SK-N-SH (cell line): Measurements from ENCODE around the gene FAM20C. TPM values are rescaled to one million over a fixed set of nuclear protein-coding genes. Genes with fewer than 3 reads are reported as not detected.

Experiments used
- CTCF ChIA-PET: fragments of 300-600, 350-600 bp; formaldehyde crosslinking; extraction: SDS; loops from one replicate; lab custom pipeline; 2021; lab: Yijun Ruan, JAX
- POLR2A ChIA-PET: fragments of 350-600 bp; sonication (Branson Sonifier 250); formaldehyde crosslinking; extraction: SDS; loops from one replicate; lab custom pipeline; 2020; ENCODE audit warnings: antibody characterized with exemption, inconsistent platforms; lab: Yijun Ruan, JAX
- DNase-seq: peaks from one replicate; pipeline ENCODE4 v3.0.0; 2012
- H2AFZ ChIP-seq: fragments of 200-600 bp; sonication (generic); 2 replicates; pipeline ENCODE4 v1.8.1; 2016; ENCODE audit warnings: antibody characterized with exemption, mild to moderate bottlenecking, low read depth
- H3F3A ChIP-seq: fragments of 200-600 bp; sonication (generic); replicated peaks from 2 replicates; pipeline ENCODE3; 2016; ENCODE audit warnings: antibody characterized with exemption, mild to moderate bottlenecking; ENCODE audit not compliant: insufficient read depth
- H3K27ac ChIP-seq, 2 experiments: fragments of 200-500 bp in 1 of 2; fragments of 200-600 bp in 1 of 2; sonication (Bioruptor generic) in 1 of 2; sonication (generic), shearing (Covaris generic) in 1 of 2; 2 replicates each; pipeline versions ENCODE4 v1.5.1 to v1.6.1; 2014 to 2016; ENCODE audit warnings: low read depth in 2 of 2, inconsistent platforms in 1 of 2, low read length in 1 of 2, mild to moderate bottlenecking in 1 of 2, mixed read lengths in 1 of 2
- H3K27me3 ChIP-seq: fragments of 200-600 bp; sonication (generic), shearing (Covaris generic); 2 replicates; pipeline ENCODE4 v1.6.1; 2016; ENCODE audit warnings: mixed run types; ENCODE audit not compliant: insufficient read depth
- H3K36me3 ChIP-seq, 2 experiments: fragments of 200-500 bp in 1 of 2; fragments of 200-600 bp in 1 of 2; sonication (Bioruptor generic) in 1 of 2; sonication (generic) in 1 of 2; replicated peaks in 1 of 2; 2 replicates each; pipeline versions ENCODE3 to v1.5.1; 2014 to 2016; ENCODE audit warnings: low read length in 1 of 2, mild to moderate bottlenecking in 1 of 2; ENCODE audit not compliant: insufficient read depth in 2 of 2, control insufficient read depth in 1 of 2
- H3K4me1 ChIP-seq, 2 experiments: fragments of 200-500 bp in 1 of 2; fragments of 200-600 bp in 1 of 2; sonication (Bioruptor generic) in 1 of 2; sonication (generic), shearing (Covaris generic) in 1 of 2; 2 replicates each; pipeline versions ENCODE4 v1.5.1 to v1.6.1; 2014 to 2016; ENCODE audit warnings: low read depth in 1 of 2, low read length in 1 of 2, mixed run types in 1 of 2; ENCODE audit not compliant: insufficient read depth in 2 of 2, control insufficient read depth in 1 of 2
- H3K4me2 ChIP-seq: fragments of 200-600 bp; sonication (generic), shearing (Covaris generic); 2 replicates; pipeline ENCODE4 v1.6.1; 2017; ENCODE audit warnings: mixed run types
- H3K4me3 ChIP-seq, 2 experiments: fragments of 200-500 bp in 1 of 2; fragments of 200-600 bp in 1 of 2; sonication (Bioruptor generic) in 1 of 2; sonication (generic), shearing (Covaris generic) in 1 of 2; 2 replicates each; pipeline versions ENCODE4 v1.5.1 to v1.8.1; 2014 to 2016; ENCODE audit warnings: low read depth in 2 of 2, inconsistent platforms in 1 of 2, low read length in 1 of 2, mild to moderate bottlenecking in 1 of 2, mixed read lengths in 1 of 2, moderate library complexity in 1 of 2
- H3K79me2 ChIP-seq: fragments of 200-600 bp; sonication (generic); 2 replicates; pipeline ENCODE4 v1.8.1; 2017; ENCODE audit warnings: mild to moderate bottlenecking; ENCODE audit not compliant: insufficient read depth
- H3K9ac ChIP-seq: fragments of 200-600 bp; sonication (generic); 2 replicates; pipeline ENCODE4 v1.6.1; 2017; ENCODE audit warnings: mixed run types
- H3K9me2 ChIP-seq: fragments of 200-600 bp; sonication (generic); 2 replicates; pipeline ENCODE4 v1.6.1; 2017; ENCODE audit warnings: mixed run types
- H3K9me3 ChIP-seq: fragments of 200-600 bp; sonication (generic); 2 replicates; pipeline ENCODE4 v1.6.1; 2017; ENCODE audit warnings: mixed run types, mild to moderate bottlenecking, moderate library complexity
- H4K20me1 ChIP-seq: fragments of 200-600 bp; sonication (generic); 2 replicates; pipeline ENCODE4 v1.6.1; 2017; ENCODE audit warnings: mild to moderate bottlenecking, mixed run types; ENCODE audit not compliant: insufficient read depth
- CHD2 ChIP-seq: fragments of 150-350 bp; IDR thresholded peaks from 2 replicates; pipeline ENCODE4 v1.6.1; 2018; ENCODE audit warnings: low read length; ENCODE audit not compliant: partially characterized antibody
- ELF1 ChIP-seq: IDR thresholded peaks from 2 replicates; pipeline ENCODE4 v1.4.0; 2012
- EP300 ChIP-seq, 2 experiments: IDR thresholded peaks; 2 replicates each; pipeline versions ENCODE4 v1.4.0 to v1.6.1; 2012; ENCODE audit warnings: borderline replicate concordance in 1 of 2, low read depth in 1 of 2, low read length in 1 of 2
- FOSL2 ChIP-seq: IDR thresholded peaks from 2 replicates; pipeline ENCODE4 v1.4.0; 2012; ENCODE audit warnings: low read depth, mild to moderate bottlenecking, moderate library complexity, borderline replicate concordance
- GABPA ChIP-seq: IDR thresholded peaks from 2 replicates; pipeline ENCODE4 v1.4.0; 2012; ENCODE audit warnings: low read depth, mild to moderate bottlenecking
- GATA2 ChIP-seq: sonication (generic); formaldehyde crosslinking; IDR thresholded peaks from 2 replicates; pipeline ENCODE4 v1.5.0; 2020; ENCODE audit warnings: mild to moderate bottlenecking, missing genetic modification reagents
- IRF3 ChIP-seq: fragments of 150-350 bp; IDR thresholded peaks from 2 replicates; pipeline ENCODE4 v1.6.1; 2016; ENCODE audit warnings: mild to moderate bottlenecking, low read depth, low read length
- JUND ChIP-seq: IDR thresholded peaks from 2 replicates; pipeline ENCODE4 v1.4.0; 2012
- MEF2A ChIP-seq: IDR thresholded peaks from 2 replicates; pipeline ENCODE4 v1.4.0; 2012; ENCODE audit warnings: low read depth, borderline replicate concordance
- NFIC ChIP-seq: IDR thresholded peaks from 2 replicates; pipeline ENCODE4 v1.4.0; 2012; ENCODE audit warnings: borderline replicate concordance
- NRF1 ChIP-seq: IDR thresholded peaks from 2 replicates; pipeline ENCODE4 v1.6.1; 2012; ENCODE audit warnings: low read depth, mild to moderate bottlenecking, low read length
- PBX3 ChIP-seq: IDR thresholded peaks from 2 replicates; pipeline ENCODE4; 2012
- POLR2AphosphoS5 ChIP-seq: IDR thresholded peaks from 2 replicates; pipeline ENCODE4 v1.6.1; 2012; ENCODE audit warnings: low read depth, low read length
- RAD21 ChIP-seq: IDR thresholded peaks from 2 replicates; pipeline ENCODE4 v1.6.1; 2012; ENCODE audit warnings: mild to moderate bottlenecking, low read length
- RFX5 ChIP-seq: IDR thresholded peaks from 2 replicates; pipeline ENCODE4 v1.6.1; 2012; ENCODE audit warnings: mild to moderate bottlenecking, improper control_type of control experiment, low read length
- RXRA ChIP-seq: IDR thresholded peaks from 2 replicates; pipeline ENCODE4 v1.4.0; 2012; ENCODE audit warnings: low read depth, mild to moderate bottlenecking, borderline replicate concordance
- SIN3A ChIP-seq: IDR thresholded peaks from 2 replicates; pipeline ENCODE4 v1.6.1; 2012; ENCODE audit warnings: low read depth, mild to moderate bottlenecking, low read length, moderate library complexity, borderline replicate concordance
- TCF12 ChIP-seq: IDR thresholded peaks from 2 replicates; pipeline ENCODE4 v1.4.0; 2012
- TEAD4 ChIP-seq: IDR thresholded peaks from 2 replicates; pipeline ENCODE4 v1.4.0; 2012; ENCODE audit warnings: mild to moderate bottlenecking, borderline replicate concordance; ENCODE audit not compliant: insufficient read depth
- USF1 ChIP-seq: IDR thresholded peaks from 2 replicates; pipeline ENCODE4 v1.4.0; 2012; ENCODE audit warnings: low read depth, borderline replicate concordance
- YY1 ChIP-seq: IDR thresholded peaks from 2 replicates; pipeline ENCODE4 v1.4.0; 2012; ENCODE audit warnings: low read depth, mild to moderate bottlenecking
- WGBS: methylation state at CpG from one replicate; pipeline ENCODE4 v1.1.6; 2017; ENCODE audit warnings: low lambda C conversion rate; 5-methylcytosine and 5-hydroxymethylcytosine counted together
- polyA plus RNA-seq, 3 experiments: library from polyadenylated mRNA; depleted of rRNA; stranded (reverse); fragments of >200 nt; gene quantifications; 2 replicates each; pipeline ENCODE4 v1.2.3, GENCODE V29; 2012

The FAM20C gene
- polyA plus RNA-seq, 1 of the 3 experiments (the other 2 are of a cell fraction): 12.7 TPM

DNA sequence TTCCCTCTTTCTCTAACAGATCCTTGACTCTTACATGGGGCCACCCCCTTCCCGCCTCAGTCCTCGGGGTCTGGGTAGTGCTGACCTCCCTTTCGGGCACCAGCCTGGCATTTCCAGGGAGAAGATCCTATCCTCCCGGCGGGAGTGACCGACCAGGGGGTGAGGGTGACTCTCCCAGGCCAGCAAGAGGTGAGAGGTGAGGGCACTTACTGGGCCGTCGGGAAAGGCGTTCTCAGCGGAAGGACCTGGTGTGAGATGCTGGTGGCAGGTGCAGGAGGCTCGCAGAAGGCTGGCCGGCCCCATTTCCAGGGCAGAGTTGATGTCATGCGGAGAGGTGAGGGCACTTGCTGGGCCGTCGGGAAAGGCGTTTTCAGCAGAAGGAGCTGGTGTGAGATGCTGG is 93.4 kb downstream of the FAM20C start:
- Histone ChIP-seq H3K4me3 (no peak overlapping the region), H3K9me2 (no peaks in the 10 kb centered on the region), H3K79me2 (no peaks in the 10 kb centered on the region), H3K9me3 (no peaks in the 10 kb centered on the region), H2AFZ (no peak overlapping the region), H3F3A (no peaks in the 10 kb centered on the region), H3K36me3 (no peaks in the 10 kb centered on the region), H3K9ac (no peak overlapping the region), H3K27ac (no peak overlapping the region), H4K20me1 (no peaks in the 10 kb centered on the region), H3K27me3 (peaks cover 91% of the 10 kb centered on the region), H3K4me1 (no peaks in the 10 kb centered on the region), H3K4me2 (no peak overlapping the region)
- 37% methylated on average over 16 of the region's 16 CpGs for WGBS
- POLR2A ChIA-PET: no interaction called here
- CTCF ChIA-PET: interaction anchor here (1.4 kb wide), 1 partner anchor 36 kb away, joined by 3 read pairs; no protein-coding TSS in a partner anchor
- TF ChIP-seq RFX5: no peak
- no peak for TF ChIP-seq USF1
- no peak for TF ChIP-seq IRF3
- no peak for TF ChIP-seq JUND
- no peak for TF ChIP-seq RAD21
- TF ChIP-seq MEF2A: no peak
- TF ChIP-seq FOSL2: no peak
- TF ChIP-seq YY1: no peak
- no peak for TF ChIP-seq NFIC
- TF ChIP-seq GABPA: no peak
- TF ChIP-seq TCF12: no peak
- TF ChIP-seq GATA2 (CRISPR knock-in tag): no peak
- DNase-seq: no peak

DNA sequence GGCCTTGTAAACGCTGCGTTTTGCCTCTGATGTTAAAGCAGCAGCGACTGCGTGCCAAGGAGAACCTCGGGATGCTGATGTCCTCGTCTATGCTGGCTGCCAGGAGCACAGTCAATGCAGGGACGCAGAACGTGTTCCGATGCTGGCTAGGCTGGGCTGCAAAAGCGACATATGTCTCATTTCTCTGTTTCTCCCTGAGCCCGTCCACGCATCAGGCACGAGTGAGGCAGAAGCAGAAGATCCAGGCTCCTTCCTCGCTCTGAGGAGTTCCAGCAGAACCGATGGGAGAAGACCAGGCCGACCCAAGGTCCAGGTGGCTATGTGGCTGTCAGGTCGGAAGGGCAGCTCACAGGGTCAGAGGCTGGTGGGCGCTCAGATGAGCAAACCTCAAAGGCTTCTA is 93.9 kb downstream of the FAM20C start:
- WGBS: 53% methylated on average over 17 of the region's 18 CpGs
- peaks cover 88% of the 10 kb centered on the region for H3K27me3 ChIP-seq

More for the DNA sequence above, 93.9 kb downstream of the FAM20C start:
- Histone ChIP-seq H3K4me3 (no peak overlapping the region), H3F3A (no peaks in the 10 kb centered on the region), H3K9me2 (no peaks in the 10 kb centered on the region), H3K36me3 (no peaks in the 10 kb centered on the region), H2AFZ (no peak overlapping the region), H3K9ac (no peak overlapping the region), H3K4me1 (no peaks in the 10 kb centered on the region), H3K4me2 (no peak overlapping the region), H4K20me1 (no peaks in the 10 kb centered on the region; the same call in 1 of the 2 replicates), H3K79me2 (no peaks in the 10 kb centered on the region), H3K9me3 (no peaks in the 10 kb centered on the region), H3K27ac (no peak overlapping the region)
- DNase-seq: no peak
- TF ChIP-seq POLR2AphosphoS5 (no peak), PBX3 (no peak), SIN3A (no peak), NRF1 (no peak), RXRA (no peak), MEF2A (no peak), TEAD4 (no peak), EP300 (IDR thresholded peaks at IDR 0.05; ENCODE audit: borderline replicate concordance in 1 of 2, low read depth in 1 of 2, low read length in 1 of 2) (no peak), RFX5 (no peak), CHD2 (no peak), IRF3 (no peak), ELF1 (no peak)
- ChIA-PET CTCF (no interaction called here), POLR2A (no interaction called here)
